Ovary (tissue), 9 donors: ENCODE data around the gene SHISA2. TPM values are rescaled to one million over a fixed set of nuclear protein-coding genes. Genes with fewer than 3 reads are reported as not detected.

ENCODE experiments used
- DNase-seq, 5 donors: peaks; one replicate each; pipeline ENCODE4 v3.0.0-alpha.2; 2019 to 2020
- H3K27ac ChIP-seq, 2 donors: fragments of 200-600 bp; one replicate each; pipeline versions ENCODE4 v1.5.1 to v1.8.0; 2019 to 2022
- H3K27me3 ChIP-seq: fragments of 200-600 bp; one replicate; pipeline ENCODE4 v1.8.0; 2022
- H3K36me3 ChIP-seq: fragments of 200-600 bp; sonication (generic); one replicate; pipeline ENCODE4 v1.5.1; 2019
- H3K4me1 ChIP-seq: one replicate; pipeline ENCODE4 v1.8.1; 2013; ENCODE audit warnings: mild to moderate bottlenecking, moderate library complexity; ENCODE audit not compliant: insufficient read depth
- H3K4me3 ChIP-seq: fragments of 200-600 bp; sonication (generic); one replicate; pipeline ENCODE4 v1.5.1; 2017
- H3K9me3 ChIP-seq, 2 donors: fragments of 200-600 bp in 1 of 2; sonication (generic) in 1 of 2; one replicate each; pipeline versions ENCODE4 v1.5.1 to v1.8.1; 2013 to 2019; ENCODE audit warnings: mild to moderate bottlenecking in 1 of 2, moderate library complexity in 1 of 2
- CTCF ChIP-seq, 3 donors: fragments of 450-650 bp in 2 of 3; fragments of 200-600 bp in 1 of 3; IDR thresholded peaks; one replicate each; pipeline versions ENCODE4 v1.5.1 to v1.8.0; 2016 to 2022; ENCODE audit warnings: antibody characterized with exemption in 3 of 3, mild to moderate bottlenecking in 1 of 3
- EP300 ChIP-seq: sonication (generic); formaldehyde crosslinking; IDR thresholded peaks from one replicate; pipeline ENCODE4 v1.6.1; 2017; ENCODE audit warnings: antibody characterized with exemption
- POLR2A ChIP-seq: fragments of 450-650 bp; IDR thresholded peaks from one replicate; pipeline ENCODE4 v1.6.1; 2017; ENCODE audit warnings: antibody characterized with exemption, mild to moderate bottlenecking, moderate library complexity
- WGBS, 3 donors: extraction: QIAGEN DNeasy Blood & Tissue Kit in 1 of 3; methylation state at CpG; one replicate each; pipeline versions ENCODE4 v1.1.5 to v1.1.7; 2013 to 2017; 5-methylcytosine and 5-hydroxymethylcytosine counted together
- intact Hi-C, 4 donors: fragments of 100-400 bp; cut with DNase I; formaldehyde crosslinking; loops; one replicate each; pipeline versions ENCODE4 v1.11.0 to v1.15.1; 2022 to 2023
- polyA plus RNA-seq, 2 donors: library from polyadenylated mRNA; stranded (reverse); fragments of 200-250 nt in 1 of 2; fragments of 350-450 nt in 1 of 2; fragmentation: Illumina TruSeq in 1 of 2; extraction: RNeasy Lipid Tissue Mini Kit (QIAGEN cat#74804) in 1 of 2; gene quantifications; one replicate each; pipeline ENCODE4 v1.2.3, GENCODE V29; 2013 to 2014
- total RNA-seq, 7 donors: library from RNA; depleted of rRNA in 2 of 7; stranded (reverse); fragments of >200 nt in 2 of 7; fragmentation: NEBNext Ultra II Directional in 3 of 7; extraction: Animal tissue kit (Norgen Biotek cat#: 25700) in 3 of 7; gene quantifications; one replicate each; pipeline versions ENCODE4 v1.1.0 to v1.2.4, GENCODE V29; 2016 to 2023
- donor health status: DM: no; HTN: no; CAD: no; lungs with moderate emphysema.
- donor health status: DM: no; HTN: no; CAD: no.
- donor health status: Bipolar disorder and iron deficiency.
- donor health status: DM: yes; HTN: yes; CAD: no.
- donor health status: DM: no; HTN: no; CAD: no.
- donor health status: DM: yes; HTN: yes; CAD: no.

Gene SHISA2
- total and polyA plus RNA-seq, 9 donors: 0.18 to 2.1 (median 0.64) TPM; not detected in 1

GRCh38 chr13:26024558-26024957, 27.3 kb downstream of the SHISA2 start:
- H3K4me3 ChIP-seq: no peak overlapping the region
- H3K27ac ChIP-seq: no peak overlapping the region
- no peaks in the 10 kb centered on the region for H3K36me3 ChIP-seq
- H3K9me3 ChIP-seq: no peaks in the 10 kb centered on the region
- 54 to 57% (median 56%) methylated on average over 9 of the region's 9 CpGs for WGBS, 3 donors
- DNase-seq: no peak
- H3K4me1 ChIP-seq: no peaks in the 10 kb centered on the region
- intact Hi-C loops: no loop called here
- no peaks in the 10 kb centered on the region for H3K27me3 ChIP-seq
- TF ChIP-seq POLR2A (no peak), EP300 (no peak), CTCF (IDR thresholded peaks at IDR 0.05) (no peak)

- Histone ChIP-seq H3K4me3 (no peak overlapping the region), H3K36me3 (no peaks in the 10 kb centered on the region), H3K27ac (no peak overlapping the region), H3K4me1 (no peaks in the 10 kb centered on the region), H3K9me3 (no peaks in the 10 kb centered on the region), H3K27me3 (no peaks in the 10 kb centered on the region)
- 76 to 87% (median 78%) methylated on average over 13 of the region's 13 CpGs for WGBS, 3 donors
- TF ChIP-seq POLR2A: no peak
- no peak for TF ChIP-seq CTCF (IDR thresholded peaks at IDR 0.05)
- no peak for TF ChIP-seq EP300
- DNase-seq: no peak
- intact Hi-C loops: no loop called here
These were observed 29.1 kb downstream of the SHISA2 start for GRCh38 chr13:26022538-26023292.

GRCh38 chr13:26021956-26022355, 29.9 kb downstream of the SHISA2 start:
- H3K36me3 ChIP-seq: no peaks in the 10 kb centered on the region
- TF ChIP-seq POLR2A (no peak), CTCF (IDR thresholded peaks at IDR 0.05) (no peak)

GRCh38 chr13:26021516-26021915, 30.3 kb downstream of the SHISA2 start:
- no peaks in the 10 kb centered on the region for H3K27me3 ChIP-seq
- DNase-seq: no peak
- 55 to 70% (median 69%) methylated on average over 2 of the region's 2 CpGs for WGBS, 3 donors
- H3K9me3 ChIP-seq: no peaks in the 10 kb centered on the region
- H3K4me1 ChIP-seq: no peaks in the 10 kb centered on the region
- no peak overlapping the region for H3K27ac ChIP-seq
- no peak overlapping the region for H3K4me3 ChIP-seq
- no peak for TF ChIP-seq POLR2A
- TF ChIP-seq CTCF (IDR thresholded peaks at IDR 0.05): no peak
- TF ChIP-seq EP300: no peak
- intact Hi-C loops: no loop called here
- H3K36me3 ChIP-seq: no peaks in the 10 kb centered on the region

More at GRCh38 chr13:26021956-26022355, 29.9 kb downstream of the SHISA2 start:
- DNase-seq: no peak
- intact Hi-C loops: no loop called here
- Histone ChIP-seq H3K4me1 (no peaks in the 10 kb centered on the region), H3K4me3 (no peak overlapping the region), H3K9me3 (no peaks in the 10 kb centered on the region), H3K27ac (no peak overlapping the region), H3K27me3 (no peaks in the 10 kb centered on the region)
- 86 to 91% (median 90%) methylated on average over 3 of the region's 3 CpGs for WGBS, 3 donors
